Measurements from ENCODE around the gene AMPD2.

Gene AMPD2

GRCh38 chr1:109643385-109644230 lies 24.0 kb downstream of the AMPD2 start:
- peak; percentile 89 for TF ChIP-seq CTCF (IDR thresholded peaks at IDR 0.05; ENCODE audit: poor library complexity, severe bottlenecking)
- no peak for DNase-seq (ENCODE audit: low spot score)
- Histone ChIP-seq H3K27ac (ENCODE audit: poor library complexity, severe bottlenecking) (no peak overlapping the region), H3K9me3 (ENCODE audit: severe bottlenecking) (no peaks in the 10 kb centered on the region), H3K4me3 (ENCODE audit: severe bottlenecking) (no peak overlapping the region), H3K4me1 (ENCODE audit: insufficient read depth, poor library complexity, severe bottlenecking) (no peaks in the 10 kb centered on the region), H3K27me3 (ENCODE audit: insufficient read depth, poor library complexity, severe bottlenecking) (no peaks in the 10 kb centered on the region), H3K36me3 (ENCODE audit: low read depth) (no peaks in the 10 kb centered on the region)
- ATAC-seq (ENCODE audit: low read depth): peak; percentile 93

- no peaks in the 10 kb centered on the region for H3K27me3 ChIP-seq (ENCODE audit: insufficient read depth, poor library complexity, severe bottlenecking)
- TF ChIP-seq CTCF (IDR thresholded peaks at IDR 0.05; ENCODE audit: poor library complexity, severe bottlenecking): no peak
- no peaks in the 10 kb centered on the region for H3K36me3 ChIP-seq (ENCODE audit: low read depth)
- no peaks in the 10 kb centered on the region for H3K4me1 ChIP-seq (ENCODE audit: insufficient read depth, poor library complexity, severe bottlenecking)
- DNase-seq (ENCODE audit: low spot score) (no peak), ATAC-seq (ENCODE audit: low read depth) (no peak)
- no peaks in the 10 kb centered on the region for H3K9me3 ChIP-seq (ENCODE audit: severe bottlenecking)
- H3K4me3 ChIP-seq (ENCODE audit: severe bottlenecking): no peak overlapping the region
- no peak overlapping the region for H3K27ac ChIP-seq (ENCODE audit: poor library complexity, severe bottlenecking)
These were observed 25.0 kb downstream of the AMPD2 start for GRCh38 chr1:109644670-109645069.

- DNase-seq (ENCODE audit: low spot score) (no peak), ATAC-seq (ENCODE audit: low read depth) (no peak)
- Histone ChIP-seq H3K27ac (ENCODE audit: poor library complexity, severe bottlenecking) (no peak overlapping the region), H3K4me3 (ENCODE audit: severe bottlenecking) (no peak overlapping the region), H3K4me1 (ENCODE audit: insufficient read depth, poor library complexity, severe bottlenecking) (peaks cover 33% of the 10 kb centered on the region), H3K9me3 (ENCODE audit: severe bottlenecking) (no peaks in the 10 kb centered on the region), H3K36me3 (ENCODE audit: low read depth) (no peaks in the 10 kb centered on the region), H3K27me3 (ENCODE audit: insufficient read depth, poor library complexity, severe bottlenecking) (no peaks in the 10 kb centered on the region)
- peak; percentile 49 for TF ChIP-seq CTCF (IDR thresholded peaks at IDR 0.05; ENCODE audit: poor library complexity, severe bottlenecking)
These were observed 29.9 kb downstream of the AMPD2 start for GRCh38 chr1:109649491-109649914.

GRCh38 chr1:109650609-109651008 lies 31.0 kb downstream of the AMPD2 start:
- Histone ChIP-seq H3K4me1 (ENCODE audit: insufficient read depth, poor library complexity, severe bottlenecking) (peaks cover 40% of the 10 kb centered on the region), H3K36me3 (ENCODE audit: low read depth) (no peaks in the 10 kb centered on the region)

More at GRCh38 chr1:109650609-109651008, 31.0 kb downstream of the AMPD2 start:
- Histone ChIP-seq H3K9me3 (ENCODE audit: severe bottlenecking) (no peaks in the 10 kb centered on the region), H3K27ac (ENCODE audit: poor library complexity, severe bottlenecking) (no peak overlapping the region), H3K4me3 (ENCODE audit: severe bottlenecking) (no peak overlapping the region), H3K27me3 (ENCODE audit: insufficient read depth, poor library complexity, severe bottlenecking) (no peaks in the 10 kb centered on the region)
- no peak for DNase-seq (ENCODE audit: low spot score)
- ATAC-seq (ENCODE audit: low read depth): peak; percentile 51; the same call in 2 of the 3 replicates
- no peak for TF ChIP-seq CTCF (IDR thresholded peaks at IDR 0.05; ENCODE audit: poor library complexity, severe bottlenecking)

All from RWPE2 (cell line).